Transverse colon (tissue), 3 donors: ENCODE results near the gene GNA12.

Experiments
- CTCF ChIP-seq, 5 experiments: fragments of 200-600 bp in 3 of 5; fragments of 450-650 bp in 2 of 5; sonication (generic) in 3 of 5; IDR thresholded peaks; 1 replicate in 2 of 5; 2 replicates in 3 of 5; pipeline ENCODE4 v1.5.1; 2016 to 2017; ENCODE audit warnings: antibody characterized with exemption in 5 of 5, inconsistent platforms in 3 of 5, mild to moderate bottlenecking in 2 of 5, moderate library complexity in 1 of 5
- POLR2A ChIP-seq: fragments of 450-650 bp; IDR thresholded peaks from one replicate; pipeline ENCODE4 v1.6.1; 2016; ENCODE audit warnings: antibody characterized with exemption, mild to moderate bottlenecking, moderate library complexity

GRCh38 chr7:2795906-2796305, 48.2 kb downstream of the GNA12 start:
- TF ChIP-seq POLR2A (no peak), CTCF (IDR thresholded peaks at IDR 0.05) (no peak)
